Upper lobe of left lung (tissue), 4 donors: ENCODE measurements around the gene SELENOI.

Experiments
- CTCF ChIP-seq, 6 experiments: fragments of 450-650 bp in 4 of 6; fragments of 200-600 bp in 2 of 6; sonication (generic) in 2 of 6; IDR thresholded peaks; one replicate each; pipeline ENCODE4 v1.5.1; 2016 to 2019; ENCODE audit warnings: antibody characterized with exemption in 6 of 6
- POLR2AphosphoS5 ChIP-seq, 2 donors: sonication (generic); formaldehyde crosslinking; IDR thresholded peaks; one replicate each; pipeline ENCODE4 v1.5.1; 2017; ENCODE audit warnings: antibody characterized with exemption in 2 of 2

- TF ChIP-seq CTCF (IDR thresholded peaks at IDR 0.05) (no peak), POLR2AphosphoS5 (IDR thresholded peaks at IDR 0.05) (no peak)
Observed at GRCh38 chr2:26438926-26439325, 93.0 kb downstream of the SELENOI start.
